Natural killer cell treated with Interleukin-12 subunit alpha and Interleukin-12 subunit beta and Interleukin-15 and Interleukin-18, amount 100 ng/mL, for 72 hours (primary cell): Measurements from ENCODE around the gene INF2. TPM values are rescaled to one million over a fixed set of nuclear protein-coding genes. Genes with fewer than 3 reads are reported as not detected.
"Not testable (repeated sequence)": the region's sequence is repeated elsewhere in the genome, so short reads cannot be mapped to it uniquely, and the experiment has no call there.

Experiments used
- ATAC-seq, 2 donors: fragments of 150-1000 bp; cut with Tn5 transposase in 1 of 2; sonication (Bioruptor Pico), chemical (Tn5 transposase) in 1 of 2; 2 replicates each; pipeline ENCODE4 v1.10.0; 2021
- DNase-seq: peaks from one replicate; pipeline ENCODE4 v3.0.0; 2022; ENCODE audit warnings: low spot score
- H3K27ac Mint-ChIP-seq, 2 donors: 1 replicate in 1 of 2; 2 replicates in 1 of 2; pipeline ENCODE4 v1.8.0; 2022; ENCODE audit warnings: mixed read lengths in 2 of 2, mild to moderate bottlenecking in 1 of 2, moderate library complexity in 1 of 2
- H3K27me3 Mint-ChIP-seq, 2 donors: 1 replicate in 1 of 2; 2 replicates in 1 of 2; pipeline ENCODE4 v1.8.0; 2022; ENCODE audit warnings: mixed read lengths in 2 of 2
- H3K36me3 Mint-ChIP-seq: one replicate; pipeline ENCODE4 v1.8.0; 2022; ENCODE audit warnings: mixed read lengths
- H3K4me1 Mint-ChIP-seq, 2 donors: 1 replicate in 1 of 2; 2 replicates in 1 of 2; pipeline ENCODE4 v1.8.0; 2022; ENCODE audit warnings: low read depth in 2 of 2, mixed read lengths in 2 of 2, mild to moderate bottlenecking in 1 of 2
- H3K4me3 Mint-ChIP-seq: one replicate; pipeline ENCODE4 v1.8.0; 2022; ENCODE audit warnings: mixed read lengths
- H3K9me3 Mint-ChIP-seq: 2 replicates; pipeline ENCODE4 v1.8.0; 2022; ENCODE audit warnings: mixed read lengths
- total RNA-seq, 2 donors: library from RNA; stranded (reverse); gene quantifications; one replicate each; pipeline ENCODE4 v1.2.3, GENCODE V29; 2022

The INF2 gene
- total RNA-seq, 2 donors from 2014 or later: 19.2 to 44.9 TPM

DNA sequence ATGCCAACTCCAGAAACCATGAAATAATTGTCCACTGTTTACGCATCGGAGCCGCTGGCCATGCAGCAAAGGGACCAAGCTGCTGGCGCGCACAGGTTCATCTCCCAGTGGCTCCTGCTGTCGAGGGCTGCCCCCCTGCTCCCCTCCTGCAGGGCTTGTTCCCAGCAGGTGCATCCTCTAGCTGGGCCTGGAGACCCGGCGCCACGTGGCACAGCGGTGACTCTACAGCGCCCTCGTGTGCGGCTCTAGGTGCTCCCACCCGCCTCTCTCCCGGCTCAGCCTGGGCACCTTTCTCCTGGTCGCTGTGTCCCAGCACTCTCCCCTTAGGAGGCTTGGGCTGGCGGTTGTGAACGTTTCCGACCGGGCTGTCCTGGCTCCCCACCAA is 37.5 kb upstream of the INF2 start:
- Mint-ChIP-seq H3K36me3 (no peaks in the 10 kb centered on the region), H3K4me1 (peaks cover 0 to 3% of the 10 kb centered on the region in 2 donors), H3K4me3 (no peak overlapping the region), H3K27ac (no peak overlapping the region), H3K27me3 (peaks cover 26 to 27% of the 10 kb centered on the region in 2 donors), H3K9me3 (no peaks in the 10 kb centered on the region)
- no peak for DNase-seq
- no peak for ATAC-seq

DNA sequence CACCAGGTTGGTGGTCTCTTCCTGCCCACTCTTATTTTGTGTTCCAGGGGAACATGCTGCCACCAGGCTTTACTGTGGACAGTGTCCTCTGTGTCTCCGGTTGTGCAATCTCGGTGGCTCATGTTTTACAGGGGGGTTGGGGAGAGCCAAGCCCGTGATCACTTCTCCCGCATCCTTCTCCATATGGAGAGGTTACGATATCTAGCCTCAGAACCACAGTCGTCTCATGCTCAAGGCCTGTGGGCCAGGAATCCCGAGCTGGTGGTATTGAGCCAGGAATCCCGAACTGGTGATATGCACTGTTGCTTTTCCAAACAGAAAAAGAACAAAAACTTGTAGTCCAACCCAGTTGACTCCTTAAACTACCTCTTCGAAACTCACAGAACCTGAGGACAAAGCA is 37.0 kb upstream of the INF2 start:
- Mint-ChIP-seq H3K36me3 (no peaks in the 10 kb centered on the region), H3K27me3 (peaks cover 26 to 27% of the 10 kb centered on the region in 2 donors), H3K4me1 (peaks cover 0 to 3% of the 10 kb centered on the region in 2 donors), H3K9me3 (no peaks in the 10 kb centered on the region), H3K4me3 (no peak overlapping the region), H3K27ac (no peak overlapping the region)
- DNase-seq (no peak), ATAC-seq (no peak)

GRCh38 chr14:104653130-104653920 is 36.1 kb upstream of the INF2 start:
- not testable (repeated sequence) for H3K27ac Mint-ChIP-seq, DNase-seq, ATAC-seq, H3K4me3 Mint-ChIP-seq, H3K4me1 Mint-ChIP-seq, H3K9me3 Mint-ChIP-seq, H3K36me3 Mint-ChIP-seq
- peaks cover 27 to 32% of the 10 kb centered on the region in 2 donors for H3K27me3 Mint-ChIP-seq

- no peak overlapping the region for H3K4me3 Mint-ChIP-seq
- H3K27me3 Mint-ChIP-seq: peaks cover 25 to 28% of the 10 kb centered on the region in 2 donors
- no peaks in the 10 kb centered on the region for H3K9me3 Mint-ChIP-seq
- no peak for DNase-seq
- no peak overlapping the region for H3K27ac Mint-ChIP-seq
- H3K36me3 Mint-ChIP-seq: no peaks in the 10 kb centered on the region
- peaks cover 0 to 3% of the 10 kb centered on the region in 2 donors for H3K4me1 Mint-ChIP-seq
- no peak for ATAC-seq
Observed at GRCh38 chr14:104654119-104654518, 35.3 kb upstream of the INF2 start.

- H3K27ac Mint-ChIP-seq: no peak overlapping the region
- DNase-seq (no peak), ATAC-seq (no peak)
- H3K27me3 Mint-ChIP-seq: peaks cover 18 to 26% of the 10 kb centered on the region in 2 donors
- no peaks in the 10 kb centered on the region for H3K9me3 Mint-ChIP-seq
- H3K4me3 Mint-ChIP-seq: no peak overlapping the region
- H3K36me3 Mint-ChIP-seq: no peaks in the 10 kb centered on the region
- H3K4me1 Mint-ChIP-seq: peaks cover 0 to 3% of the 10 kb centered on the region in 2 donors
Observed at GRCh38 chr14:104655128-104655848, 34.1 kb upstream of the INF2 start.

GRCh38 chr14:104656014-104656714 is 33.3 kb upstream of the INF2 start:
- Mint-ChIP-seq H3K4me3 (no peak overlapping the region), H3K9me3 (no peaks in the 10 kb centered on the region), H3K27me3 (peaks cover 22 to 27% of the 10 kb centered on the region in 2 donors), H3K4me1 (peaks cover 0 to 4% of the 10 kb centered on the region in 2 donors), H3K36me3 (no peaks in the 10 kb centered on the region), H3K27ac (no peak overlapping the region)
- ATAC-seq (no peak), DNase-seq (no peak)

- peaks cover 0 to 5% of the 10 kb centered on the region in 2 donors for H3K4me1 Mint-ChIP-seq
- no peaks in the 10 kb centered on the region for H3K9me3 Mint-ChIP-seq
- H3K27ac Mint-ChIP-seq: no peak overlapping the region
- H3K36me3 Mint-ChIP-seq: peaks cover 4% of the 10 kb centered on the region
- H3K27me3 Mint-ChIP-seq: peaks cover 27 to 32% of the 10 kb centered on the region in 2 donors
- DNase-seq: peak; percentile 5
- no peak overlapping the region for H3K4me3 Mint-ChIP-seq
- peak in 1 of 2 donors; percentile 36 for ATAC-seq
Observed at GRCh38 chr14:104657101-104657524, 32.3 kb upstream of the INF2 start.

GRCh38 chr14:104657563-104658324 is 31.7 kb upstream of the INF2 start:
- Mint-ChIP-seq H3K27ac (no peak overlapping the region), H3K9me3 (no peaks in the 10 kb centered on the region), H3K4me3 (no peak overlapping the region), H3K27me3 (peaks cover 27 to 35% of the 10 kb centered on the region in 2 donors), H3K4me1 (peaks cover 0 to 5% of the 10 kb centered on the region in 2 donors), H3K36me3 (peaks cover 4% of the 10 kb centered on the region)
- peak; percentile 54 for DNase-seq
- ATAC-seq: no peak

- ATAC-seq: no peak
- peaks cover 27 to 35% of the 10 kb centered on the region in 2 donors for H3K27me3 Mint-ChIP-seq
- peaks cover 4% of the 10 kb centered on the region for H3K36me3 Mint-ChIP-seq
Observed at GRCh38 chr14:104658325-104658712, 31.1 kb upstream of the INF2 start.

DNA sequence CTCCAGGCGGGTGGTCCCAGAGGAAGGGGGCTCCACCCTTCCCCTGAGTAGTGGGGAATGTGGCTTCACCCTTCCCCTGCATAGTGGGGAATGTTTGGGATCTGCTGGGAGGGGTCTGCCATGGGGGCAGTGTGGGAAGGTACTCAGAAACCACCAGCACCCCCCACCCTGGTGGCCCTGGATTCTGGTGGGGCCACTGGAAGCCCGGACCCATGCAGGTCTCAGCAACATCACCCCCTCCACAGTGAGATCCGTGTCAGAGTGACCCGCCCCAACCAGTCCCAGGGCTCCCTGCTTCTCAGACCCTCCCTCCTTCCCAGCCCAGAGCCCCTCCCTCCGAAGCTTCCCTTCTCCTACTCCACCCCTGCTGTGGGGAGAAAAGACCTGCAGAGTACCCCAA is 30.3 kb upstream of the INF2 start:
- Mint-ChIP-seq H3K9me3 (no peaks in the 10 kb centered on the region), H3K36me3 (peaks cover 4% of the 10 kb centered on the region), H3K27ac (no peak overlapping the region), H3K4me1 (peaks cover 0 to 5% of the 10 kb centered on the region in 2 donors), H3K27me3 (peaks cover 24 to 28% of the 10 kb centered on the region in 2 donors), H3K4me3 (no peak overlapping the region)
- ATAC-seq (no peak), DNase-seq (no peak)

More at GRCh38 chr14:104658325-104658712, 31.1 kb upstream of the INF2 start:
- H3K4me1 Mint-ChIP-seq: peaks cover 0 to 5% of the 10 kb centered on the region in 2 donors
- H3K9me3 Mint-ChIP-seq: no peaks in the 10 kb centered on the region
- no peak overlapping the region for H3K27ac Mint-ChIP-seq
- no peak overlapping the region for H3K4me3 Mint-ChIP-seq
- DNase-seq: peak; percentile 40

DNA sequence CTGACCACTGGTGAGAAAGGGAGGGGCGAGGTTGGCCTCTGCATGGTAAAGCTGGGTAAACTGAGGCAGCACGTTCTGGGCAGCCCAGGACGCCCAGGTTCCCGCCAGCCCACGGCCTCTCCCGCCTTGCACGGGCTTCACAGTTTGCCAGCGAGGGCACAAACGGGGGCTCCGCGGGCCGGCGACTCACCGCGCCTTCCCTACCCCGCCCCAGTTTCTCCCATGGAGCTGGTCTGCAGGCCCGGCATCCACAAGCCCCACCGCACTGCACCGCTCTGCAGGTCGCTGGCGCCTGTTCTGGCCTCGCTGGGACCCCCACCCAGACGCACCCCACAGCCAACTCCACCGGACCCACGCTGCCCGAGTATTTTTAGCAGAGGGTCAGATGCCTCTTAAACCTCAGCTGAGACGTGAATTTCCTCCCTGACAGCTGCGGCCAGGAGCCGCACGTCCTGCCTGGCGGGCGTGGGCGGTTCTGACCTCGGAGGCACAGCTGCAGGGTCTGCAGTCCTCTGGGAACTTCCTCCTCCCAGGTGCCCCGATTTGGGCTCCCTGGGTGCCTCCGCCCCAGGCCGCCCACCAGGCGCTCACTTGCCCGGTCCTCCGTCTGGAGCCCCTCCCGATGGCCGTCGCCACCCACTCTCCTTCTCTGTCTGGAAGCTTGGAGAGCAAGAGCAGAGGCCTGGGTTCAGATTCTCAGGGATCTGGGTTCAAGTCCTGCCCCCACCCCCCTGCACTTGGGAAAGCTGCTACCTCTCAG is 29.5 kb upstream of the INF2 start:
- peaks cover 4 to 7% of the 10 kb centered on the region in 2 donors for H3K4me1 Mint-ChIP-seq
- H3K27me3 Mint-ChIP-seq: peaks cover 29 to 32% of the 10 kb centered on the region in 2 donors
- peak; percentile 50 for DNase-seq
- H3K36me3 Mint-ChIP-seq: peaks cover 5% of the 10 kb centered on the region
- no peak overlapping the region for H3K4me3 Mint-ChIP-seq
- H3K27ac Mint-ChIP-seq: no peak overlapping the region
- no peak for ATAC-seq
- H3K9me3 Mint-ChIP-seq: no peaks in the 10 kb centered on the region

DNA sequence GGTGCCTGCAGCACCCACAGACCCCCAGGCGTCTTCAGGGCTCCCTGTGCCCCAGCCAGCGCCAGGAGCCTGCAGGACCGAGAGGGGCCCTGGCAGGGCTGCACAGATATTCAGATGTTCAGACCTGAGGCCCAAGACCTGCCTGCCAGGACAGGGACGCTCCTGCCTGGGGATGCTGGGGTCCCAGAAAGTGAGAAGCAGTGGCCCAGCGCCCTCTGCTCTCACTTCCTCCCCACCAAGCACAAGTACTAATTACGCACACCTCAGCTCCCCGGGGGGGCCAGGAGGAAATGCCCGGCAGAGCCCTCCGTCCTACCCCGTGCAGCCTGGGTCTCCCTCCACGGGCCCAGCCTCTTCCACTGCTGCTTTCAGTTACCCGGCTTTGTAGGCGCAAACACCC is 28.8 kb upstream of the INF2 start:
- H3K9me3 Mint-ChIP-seq: no peaks in the 10 kb centered on the region
- no peak overlapping the region for H3K27ac Mint-ChIP-seq
- ATAC-seq (peak in 1 of 2 donors; percentile 29), DNase-seq (peak; percentile 12)
- peaks cover 11 to 12% of the 10 kb centered on the region in 2 donors for H3K4me1 Mint-ChIP-seq
- H3K27me3 Mint-ChIP-seq: peaks cover 32 to 36% of the 10 kb centered on the region in 2 donors
- peaks cover 11% of the 10 kb centered on the region for H3K36me3 Mint-ChIP-seq
- H3K4me3 Mint-ChIP-seq: no peak overlapping the region
